ENCODE results near the gene SFTPD.
"Not testable (repeated sequence)": the region's sequence is repeated elsewhere in the genome, so short reads cannot be mapped to it uniquely, and the experiment has no call there.

SFTPD gene

DNA sequence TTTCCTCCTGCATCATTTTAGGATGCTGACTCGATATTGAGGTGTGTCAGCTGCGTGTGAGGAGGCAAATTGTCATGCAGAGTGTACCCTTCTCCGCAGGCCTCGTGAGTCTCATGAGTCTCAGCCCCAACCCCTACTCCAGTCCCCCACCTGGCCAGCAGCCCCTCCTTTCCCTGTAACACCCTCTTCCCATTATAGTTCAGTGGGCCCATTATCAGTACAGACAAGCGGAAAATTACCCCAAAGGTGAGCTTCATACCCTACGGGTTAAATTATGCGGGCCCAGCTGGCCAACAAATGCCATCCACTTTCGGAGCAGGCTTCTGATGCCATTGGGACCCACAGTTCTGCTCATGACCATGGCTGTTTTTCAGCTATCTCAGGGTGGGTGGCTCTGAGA lies 25.2 kb downstream of the SFTPD start:
- no peak for DNase-seq

DNA sequence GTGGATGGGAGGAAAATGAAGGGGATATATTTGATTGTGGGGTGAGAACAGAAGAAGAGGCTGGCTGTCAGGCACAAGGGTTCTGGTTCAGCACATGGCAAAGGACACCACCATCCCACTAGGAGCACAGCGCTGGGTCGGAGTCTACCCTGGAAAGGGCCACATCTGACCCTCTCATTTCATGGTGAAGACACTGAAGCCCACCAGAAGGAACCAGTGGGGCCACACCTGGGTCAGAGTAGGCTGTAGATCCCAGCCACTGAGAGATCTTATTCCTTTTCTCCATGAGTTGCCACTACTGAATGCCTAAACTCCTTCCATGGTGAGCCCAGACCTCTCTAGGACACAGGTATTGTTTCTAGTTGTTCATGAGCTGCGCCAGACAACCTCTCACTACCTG lies 25.8 kb downstream of the SFTPD start:
- no peak for DNase-seq

DNA sequence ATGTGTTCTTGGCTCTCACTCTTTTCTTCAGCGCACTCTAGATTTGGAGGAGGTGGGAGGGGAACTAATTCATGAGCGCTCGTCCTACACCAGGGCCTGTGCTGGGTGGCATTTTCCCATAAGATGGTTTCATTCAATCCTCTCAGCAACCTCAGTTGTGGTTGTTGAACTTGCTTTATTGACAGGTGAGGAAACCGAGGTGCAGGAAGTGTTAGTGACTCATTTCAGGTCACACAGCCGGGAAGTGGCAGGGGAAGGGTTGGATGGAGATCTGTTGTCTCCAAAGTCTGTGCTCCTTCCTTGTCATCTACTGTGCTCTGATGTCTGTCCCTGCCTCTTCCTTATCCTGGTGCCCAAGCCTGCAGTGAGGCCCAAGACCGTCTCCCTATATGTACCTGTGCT lies 26.9 kb downstream of the SFTPD start:
- DNase-seq: not testable (repeated sequence)

DNA sequence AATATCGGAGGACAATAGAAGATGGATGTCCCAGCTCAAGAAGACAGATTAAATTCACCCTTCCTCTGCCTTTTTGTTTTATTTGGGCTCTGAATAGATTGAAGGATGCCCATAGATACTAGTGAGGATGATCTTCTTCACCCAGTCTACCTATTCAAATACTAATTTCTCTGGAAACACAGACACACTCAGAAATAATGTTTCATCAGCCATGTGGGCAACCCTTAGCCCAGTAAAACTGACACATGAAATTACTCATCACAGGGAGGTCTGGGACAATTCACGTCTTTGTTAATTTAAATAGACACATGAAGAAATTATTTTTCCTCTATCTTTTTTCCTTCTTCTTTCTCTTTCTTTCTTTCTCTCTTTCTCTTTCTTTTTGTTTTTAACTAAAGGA lies 33.1 kb downstream of the SFTPD start:
- not testable (repeated sequence) for DNase-seq

DNA sequence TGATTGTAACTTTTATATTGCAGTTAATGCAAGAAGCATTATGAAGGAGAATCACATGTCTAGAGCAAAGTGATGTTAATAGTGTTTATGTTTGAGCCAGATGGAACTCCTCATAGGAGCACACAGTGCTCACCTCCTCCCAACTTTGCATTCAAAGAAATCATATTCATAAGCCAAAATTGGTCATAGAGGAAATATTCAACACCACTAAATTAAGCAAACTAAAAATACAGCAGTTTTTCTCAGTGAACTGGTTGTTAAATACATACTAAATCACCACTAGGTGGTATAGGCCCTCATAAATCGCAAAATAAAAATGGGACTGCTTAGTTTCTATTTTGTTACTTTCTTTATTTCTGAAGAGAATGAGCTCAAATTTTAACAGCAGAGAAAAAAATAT lies 34.4 kb downstream of the SFTPD start:
- DNase-seq: not testable (repeated sequence)

DNA sequence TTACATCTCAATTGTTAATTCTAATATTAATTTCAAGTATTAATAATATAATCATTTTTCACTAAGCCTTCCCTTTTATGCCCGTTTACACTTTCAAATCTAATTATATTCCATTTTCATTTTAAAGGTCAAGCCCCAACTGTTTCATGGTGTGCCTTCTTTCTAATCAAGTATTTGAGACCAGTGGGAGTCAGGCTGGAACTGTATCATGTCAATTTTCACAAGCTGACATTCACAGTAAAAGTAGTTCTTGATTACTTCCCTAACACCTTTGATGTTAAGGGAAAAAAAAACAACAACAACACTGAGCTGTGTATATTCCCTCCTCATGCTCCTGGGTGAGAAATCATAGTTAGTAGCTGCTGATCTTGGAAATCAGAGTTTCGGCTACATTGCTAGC lies 38.1 kb downstream of the SFTPD start:
- DNase-seq: no peak

DNA sequence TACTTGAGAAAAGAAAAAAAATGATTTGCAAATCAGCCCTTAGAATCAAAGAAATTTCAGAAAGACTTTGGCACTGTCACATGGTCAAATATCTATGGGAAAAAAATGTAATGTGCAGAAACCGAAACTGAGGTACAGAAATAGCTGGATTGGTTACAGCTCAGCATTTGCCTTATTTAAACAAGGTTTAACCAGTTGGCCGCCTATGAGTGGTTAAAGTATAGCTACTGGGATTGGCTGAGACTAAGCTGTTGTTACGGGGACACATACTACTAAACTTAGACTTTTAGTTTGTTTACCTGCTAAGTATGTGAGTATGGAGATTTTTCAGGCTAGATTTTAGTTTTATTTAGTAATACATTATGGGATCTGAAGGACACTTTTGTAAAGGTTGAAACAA lies 38.6 kb downstream of the SFTPD start:
- no peak for DNase-seq

DNA sequence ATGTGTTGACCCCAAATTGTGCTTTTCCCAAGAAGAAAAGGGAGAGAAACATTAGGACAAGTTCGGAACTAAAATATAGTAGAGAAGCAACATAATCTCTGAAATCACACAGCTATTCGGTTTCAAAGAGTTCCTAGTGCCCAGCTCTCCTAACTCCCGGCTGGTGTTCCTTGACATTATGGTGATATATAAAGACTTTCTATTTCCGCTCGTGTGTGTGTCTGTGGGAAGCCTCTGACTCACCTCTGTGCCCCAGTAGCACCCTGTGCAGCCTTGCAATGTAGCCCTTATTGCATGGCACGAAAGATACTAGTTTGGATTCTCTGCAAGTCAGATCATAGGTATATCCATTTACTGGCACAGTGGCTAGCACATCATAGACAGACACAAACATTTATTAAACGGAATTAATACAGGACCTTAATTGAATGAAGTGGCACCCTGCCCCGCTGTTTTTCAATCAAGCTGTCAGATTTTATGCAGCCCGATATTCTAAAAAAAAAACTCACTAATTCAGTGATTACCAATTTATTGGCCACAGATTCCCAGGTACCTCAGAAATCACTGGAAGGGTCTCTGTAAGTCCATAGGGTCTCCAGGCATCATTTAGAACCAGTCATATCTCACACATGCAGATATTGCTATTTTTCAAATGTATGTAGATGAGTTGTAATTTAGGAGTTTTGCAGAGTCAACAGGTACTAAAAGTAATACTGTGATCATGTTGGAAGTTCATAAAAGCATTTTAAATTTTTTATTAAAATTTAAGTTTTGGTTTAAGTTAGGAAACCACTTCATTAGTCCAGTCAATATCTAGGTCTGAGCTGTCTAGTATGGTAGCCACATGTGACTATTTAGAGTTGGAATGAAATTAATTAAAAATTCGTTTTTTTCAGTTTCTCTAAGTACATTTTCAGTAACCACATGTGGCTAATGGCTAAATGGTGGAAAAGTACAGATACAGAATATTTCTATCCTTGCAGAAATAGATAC lies 43.3 kb downstream of the SFTPD start:
- peak; percentile 16 for DNase-seq

DNA sequence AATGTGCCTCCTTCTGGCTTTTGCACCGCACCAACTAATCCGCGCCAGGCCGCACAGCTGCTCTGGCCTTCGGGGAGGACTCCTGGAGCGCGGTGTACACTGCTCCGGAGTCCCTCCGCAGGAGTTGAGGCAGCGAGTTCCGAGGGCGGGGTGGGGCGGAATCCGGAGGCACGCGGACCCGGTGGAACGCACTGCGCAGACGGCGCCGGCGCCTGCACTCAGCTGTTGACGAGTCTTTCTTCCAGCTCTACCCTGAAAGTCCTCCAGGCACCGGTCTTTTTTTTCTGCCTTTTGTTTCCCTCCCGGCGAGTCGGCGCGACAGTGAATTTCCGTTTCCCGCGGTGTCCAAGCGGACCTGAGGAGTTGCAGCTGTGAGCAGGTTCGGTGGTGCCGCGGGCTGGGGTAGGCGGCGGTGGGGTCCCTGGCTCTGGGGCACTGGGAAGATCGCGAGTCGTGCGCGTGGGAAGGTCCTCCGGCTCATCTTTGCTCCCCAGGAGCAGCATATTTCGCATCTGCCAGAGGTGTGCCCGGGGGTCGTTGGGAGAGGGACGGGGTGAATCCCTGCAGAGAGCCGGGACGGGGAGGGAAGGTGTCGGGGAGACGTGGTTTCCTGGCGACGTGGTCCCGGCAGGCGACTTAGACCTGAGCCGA lies 44.1 kb downstream of the SFTPD start:
- DNase-seq: peak; percentile 54

DNA sequence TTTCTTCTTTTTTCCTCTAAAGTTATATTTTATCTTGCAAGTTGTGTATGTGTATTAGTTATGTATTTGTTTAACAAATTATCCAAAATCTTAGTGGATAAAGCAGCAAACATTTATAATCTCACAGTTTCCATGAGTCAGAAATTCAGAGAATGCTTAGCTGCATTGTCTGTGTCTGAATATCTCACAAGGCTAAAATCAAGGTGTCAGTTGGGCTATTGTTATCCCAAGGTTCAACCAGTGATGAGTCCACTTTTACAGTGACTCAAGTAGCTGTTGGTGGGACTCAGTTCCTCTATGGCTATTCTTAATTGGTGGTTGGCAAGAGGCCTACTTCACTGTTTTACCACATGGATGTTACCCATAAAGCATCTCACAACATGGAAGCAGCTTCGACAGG lies 47.3 kb downstream of the SFTPD start:
- not testable (repeated sequence) for DNase-seq

DNA sequence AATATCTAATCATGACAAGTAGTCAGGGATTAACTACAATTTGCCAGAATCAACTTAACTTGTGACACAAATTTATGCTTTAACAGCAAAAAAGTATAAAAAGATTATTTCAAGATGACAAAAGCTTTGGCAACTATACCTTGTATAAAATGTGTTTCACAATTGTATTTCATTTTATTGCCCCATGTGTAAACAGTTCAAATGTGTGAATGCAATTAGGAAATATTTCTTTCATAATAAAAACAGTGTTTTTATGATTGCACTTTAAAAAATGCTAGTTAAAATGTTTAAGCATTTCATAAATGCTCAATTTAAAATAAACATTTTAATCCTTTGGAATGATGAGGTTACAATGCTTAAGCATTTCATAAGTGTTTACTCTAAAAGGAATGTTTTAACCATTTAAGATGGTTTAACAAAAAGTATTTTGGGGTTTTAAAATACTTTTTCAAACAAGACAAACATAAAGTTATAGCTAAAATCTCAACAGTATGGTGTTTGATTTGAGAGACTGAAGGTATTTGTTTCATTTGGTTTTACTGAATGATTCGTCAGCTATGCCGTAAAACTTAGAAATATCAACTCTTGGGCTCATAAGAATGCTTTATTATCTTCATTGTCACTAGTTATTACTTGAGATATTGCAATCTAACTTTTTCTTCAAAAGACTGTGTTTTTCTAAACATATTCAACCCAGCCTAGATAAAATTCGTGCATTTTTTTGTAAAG lies 50.1 kb downstream of the SFTPD start:
- no peak for DNase-seq

DNA sequence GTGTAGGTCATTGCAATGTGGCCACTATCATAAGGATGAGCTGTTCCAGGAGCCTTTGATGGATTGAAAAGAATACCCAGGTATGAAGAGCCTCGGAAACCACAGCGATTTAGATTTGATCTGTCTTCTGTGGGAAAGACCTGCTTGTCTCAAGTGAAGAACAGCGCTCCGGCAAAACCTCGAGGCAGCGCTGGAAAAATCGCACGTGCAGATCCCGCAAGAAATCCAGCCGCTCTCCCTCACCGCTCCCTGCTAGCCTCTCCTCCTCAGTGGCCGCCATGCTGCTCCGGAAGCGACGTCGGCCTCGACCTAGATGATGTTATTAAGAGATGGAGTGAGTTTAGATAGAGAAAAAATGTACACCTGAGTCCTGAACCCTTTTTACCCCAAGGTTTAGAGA lies 56.0 kb downstream of the SFTPD start:
- DNase-seq: not testable (repeated sequence)

DNA sequence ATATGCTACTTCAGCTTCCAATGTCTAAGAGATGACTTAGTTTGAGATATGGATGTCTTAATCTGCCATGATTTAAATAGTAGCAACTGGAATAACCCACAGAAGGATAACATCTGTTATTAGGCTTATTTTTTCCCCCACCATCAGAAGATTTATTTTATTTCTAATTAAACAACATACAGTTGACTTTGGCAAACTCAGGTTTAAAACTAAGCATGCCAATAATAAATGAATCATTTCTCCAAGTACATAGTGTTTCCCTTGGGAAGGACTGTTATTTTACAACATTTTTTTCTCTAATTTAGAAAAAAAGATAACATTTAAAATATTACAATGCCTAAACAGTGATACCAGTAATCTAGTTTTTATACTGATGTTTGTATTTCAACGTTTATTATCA lies 58.4 kb downstream of the SFTPD start:
- no peak for DNase-seq

DNA sequence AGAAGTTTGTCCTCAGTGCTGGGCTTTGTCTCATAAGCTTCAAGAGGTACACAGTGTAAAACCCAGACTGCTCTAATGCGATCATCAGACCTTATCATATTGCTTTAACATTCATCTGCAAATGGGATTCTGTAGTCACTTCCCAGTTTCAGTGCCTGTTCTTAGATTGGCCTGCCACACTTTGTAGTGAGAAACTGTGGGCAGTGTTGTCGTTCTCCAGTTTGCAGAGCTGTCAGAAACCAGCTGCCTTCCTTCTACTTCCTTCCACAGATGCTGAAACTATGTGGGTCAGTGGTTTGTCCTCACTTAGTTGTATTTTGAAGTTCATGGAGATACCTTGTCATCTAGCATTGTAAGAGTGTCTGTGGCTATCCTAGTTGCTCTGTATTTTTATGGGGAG lies 59.9 kb downstream of the SFTPD start:
- DNase-seq: not testable (repeated sequence)

Measured in stimulated activated CD4-positive, alpha-beta T cell treated with anti-CD3 and anti-CD28 coated beads, Interleukin-12 subunit alpha, Interleukin-12 subunit beta, amount 100 ng/mL, for 4 hours (primary cell).